ENCODE data around the gene CCDC6.

DNA sequence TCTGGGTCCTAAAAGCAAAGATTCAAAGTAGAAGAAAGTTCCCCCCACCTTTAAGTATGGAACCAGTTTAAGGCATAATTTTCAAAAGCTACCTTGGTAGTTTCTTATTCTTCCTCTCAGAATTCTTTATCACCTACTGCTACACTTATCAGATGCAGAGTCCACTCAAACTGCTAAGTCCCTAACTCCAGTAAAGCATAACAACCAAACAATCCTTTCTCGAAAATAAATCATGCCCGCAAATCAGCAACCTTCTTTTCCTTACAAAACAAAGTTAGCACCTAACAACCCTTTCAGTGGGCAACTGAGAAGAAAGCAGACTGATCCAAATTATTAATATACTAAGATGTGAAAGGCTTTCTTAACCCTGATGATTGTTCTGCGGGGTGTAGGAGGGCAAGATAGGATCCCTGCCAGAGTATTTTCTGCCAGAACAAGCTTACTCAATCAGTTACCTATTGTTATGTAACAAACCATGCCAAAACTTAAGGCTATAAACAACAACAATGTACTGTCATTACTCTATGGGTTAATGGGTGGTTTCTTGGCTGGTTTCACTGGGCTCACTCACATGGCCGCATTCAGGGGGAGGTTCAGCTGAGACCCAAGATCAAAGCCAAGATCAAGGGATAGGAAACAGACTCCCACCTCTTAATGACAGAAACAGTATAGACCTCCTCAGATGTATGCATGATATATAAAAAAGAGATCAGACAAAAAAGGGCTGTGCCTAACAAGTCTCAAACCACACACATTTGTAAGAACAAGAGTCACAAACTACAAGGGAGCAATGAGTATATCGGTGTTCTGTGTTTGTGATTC is 42.0 kb downstream of the CCDC6 start:
- no peak for TF ChIP-seq POLR2A (IDR thresholded peaks at IDR 0.05)
- TF ChIP-seq, protein P1, sequence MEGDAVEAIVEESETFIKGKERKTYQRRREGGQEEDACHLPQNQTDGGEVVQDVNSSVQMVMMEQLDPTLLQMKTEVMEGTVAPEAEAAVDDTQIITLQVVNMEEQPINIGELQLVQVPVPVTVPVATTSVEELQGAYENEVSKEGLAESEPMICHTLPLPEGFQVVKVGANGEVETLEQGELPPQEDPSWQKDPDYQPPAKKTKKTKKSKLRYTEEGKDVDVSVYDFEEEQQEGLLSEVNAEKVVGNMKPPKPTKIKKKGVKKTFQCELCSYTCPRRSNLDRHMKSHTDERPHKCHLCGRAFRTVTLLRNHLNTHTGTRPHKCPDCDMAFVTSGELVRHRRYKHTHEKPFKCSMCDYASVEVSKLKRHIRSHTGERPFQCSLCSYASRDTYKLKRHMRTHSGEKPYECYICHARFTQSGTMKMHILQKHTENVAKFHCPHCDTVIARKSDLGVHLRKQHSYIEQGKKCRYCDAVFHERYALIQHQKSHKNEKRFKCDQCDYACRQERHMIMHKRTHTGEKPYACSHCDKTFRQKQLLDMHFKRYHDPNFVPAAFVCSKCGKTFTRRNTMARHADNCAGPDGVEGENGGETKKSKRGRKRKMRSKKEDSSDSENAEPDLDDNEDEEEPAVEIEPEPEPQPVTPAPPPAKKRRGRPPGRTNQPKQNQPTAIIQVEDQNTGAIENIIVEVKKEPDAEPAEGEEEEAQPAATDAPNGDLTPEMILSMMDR (IDR thresholded peaks at IDR 0.05) = no peak
- no peak for TF ChIP-seq EP300 (IDR thresholded peaks at IDR 0.05)
- no peak for TF ChIP-seq POLR2AphosphoS5 (IDR thresholded peaks at IDR 0.05)
